ENCODE results near the gene MYL12A.
A peak's percentile ranks its signal among the peaks of the same experiment; 100 is the strongest.

MYL12A gene

GRCh38 chr18:3255611-3256165 is 8.1 kb downstream of the MYL12A start:
- Histone ChIP-seq H3K36me3 (ENCODE audit: control insufficient read depth in 2 of 2, insufficient read depth in 2 of 2, low read length in 2 of 2) (peaks cover 52 to 54% of the 10 kb centered on the region in 2 donors), H3K9me3 (ENCODE audit: control insufficient read depth in 2 of 2, low read length in 2 of 2) (no peaks in the 10 kb centered on the region), H3K27me3 (ENCODE audit: control insufficient read depth in 2 of 2, insufficient read depth in 2 of 2, low read length in 2 of 2) (no peaks in the 10 kb centered on the region), H3K4me1 (ENCODE audit: control insufficient read depth in 2 of 2, insufficient read depth in 2 of 2, low read length in 2 of 2) (peaks cover 10 to 12% of the 10 kb centered on the region in 2 donors), H3K9ac (ENCODE audit: low read depth in 1 of 2, low read length in 2 of 2) (no peak overlapping the region), H3K27ac (ENCODE audit: low read depth in 2 of 2, low read length in 2 of 2) (no peak overlapping the region), H3K4me3 (ENCODE audit: low read length in 2 of 2) (no peak overlapping the region)

GRCh38 chr18:3256693-3257626 is 9.4 kb downstream of the MYL12A start:
- no peak overlapping the region for H3K9ac ChIP-seq (ENCODE audit: low read depth in 1 of 2, low read length in 2 of 2)
- H3K4me3 ChIP-seq (ENCODE audit: low read length in 2 of 2), result no peak overlapping the region
- H3K27me3 ChIP-seq (ENCODE audit: control insufficient read depth in 2 of 2, insufficient read depth in 2 of 2, low read length in 2 of 2), result no peaks in the 10 kb centered on the region
- H3K27ac ChIP-seq (ENCODE audit: low read depth in 2 of 2, low read length in 2 of 2), result peak overlapping the region in 1 of 2 donors; percentile 44
- H3K36me3 ChIP-seq (ENCODE audit: control insufficient read depth in 2 of 2, insufficient read depth in 2 of 2, low read length in 2 of 2), result peaks cover 52 to 54% of the 10 kb centered on the region in 2 donors
- H3K9me3 ChIP-seq (ENCODE audit: control insufficient read depth in 2 of 2, low read length in 2 of 2), result no peaks in the 10 kb centered on the region
- H3K4me1 ChIP-seq (ENCODE audit: control insufficient read depth in 2 of 2, insufficient read depth in 2 of 2, low read length in 2 of 2), result peaks cover 14% of the 10 kb centered on the region in 2 donors

- Histone ChIP-seq H3K4me1 (ENCODE audit: control insufficient read depth in 2 of 2, insufficient read depth in 2 of 2, low read length in 2 of 2) (peaks cover 14% of the 10 kb centered on the region in 2 donors), H3K27ac (ENCODE audit: low read depth in 2 of 2, low read length in 2 of 2) (no peak overlapping the region), H3K9me3 (ENCODE audit: control insufficient read depth in 2 of 2, low read length in 2 of 2) (no peaks in the 10 kb centered on the region), H3K36me3 (ENCODE audit: control insufficient read depth in 2 of 2, insufficient read depth in 2 of 2, low read length in 2 of 2) (peaks cover 52 to 54% of the 10 kb centered on the region in 2 donors), H3K4me3 (ENCODE audit: low read length in 2 of 2) (no peak overlapping the region), H3K27me3 (ENCODE audit: control insufficient read depth in 2 of 2, insufficient read depth in 2 of 2, low read length in 2 of 2) (no peaks in the 10 kb centered on the region), H3K9ac (ENCODE audit: low read depth in 1 of 2, low read length in 2 of 2) (no peak overlapping the region)
Measured at GRCh38 chr18:3257627-3258120, 10.1 kb downstream of the MYL12A start.

GRCh38 chr18:3260995-3261372 is 13.4 kb downstream of the MYL12A start:
- H3K27me3 ChIP-seq (ENCODE audit: control insufficient read depth in 2 of 2, insufficient read depth in 2 of 2, low read length in 2 of 2), result no peaks in the 10 kb centered on the region
- peaks cover 22% of the 10 kb centered on the region in 2 donors for H3K36me3 ChIP-seq (ENCODE audit: control insufficient read depth in 2 of 2, insufficient read depth in 2 of 2, low read length in 2 of 2)
- H3K9ac ChIP-seq (ENCODE audit: low read depth in 1 of 2, low read length in 2 of 2), result peak overlapping the region; percentile 97 to 98
- H3K4me3 ChIP-seq (ENCODE audit: low read length in 2 of 2), result peak overlapping the region; percentile 73 to 99
- H3K27ac ChIP-seq (ENCODE audit: low read depth in 2 of 2, low read length in 2 of 2), result peak overlapping the region; percentile 97
- no peaks in the 10 kb centered on the region for H3K9me3 ChIP-seq (ENCODE audit: control insufficient read depth in 2 of 2, low read length in 2 of 2)
- H3K4me1 ChIP-seq (ENCODE audit: control insufficient read depth in 2 of 2, insufficient read depth in 2 of 2, low read length in 2 of 2), result peaks cover 21 to 40% of the 10 kb centered on the region in 2 donors

GRCh38 chr18:3261373-3262233 is 14.0 kb downstream of the MYL12A start, which contains the start of gene MYL12B:
Gene MYL12B (plus strand): TSS chr18:3262133. CDS start chr18:3272899, 10,766 bp downstream.
- H3K27me3 ChIP-seq (ENCODE audit: control insufficient read depth in 2 of 2, insufficient read depth in 2 of 2, low read length in 2 of 2), result no peaks in the 10 kb centered on the region
- peak within 1 kb of the TSS; percentile 97 to 98 for H3K9ac ChIP-seq (ENCODE audit: low read depth in 1 of 2, low read length in 2 of 2)
- peak within 1 kb of the TSS; percentile 73 to 99 for H3K4me3 ChIP-seq (ENCODE audit: low read length in 2 of 2)
- H3K27ac ChIP-seq (ENCODE audit: low read depth in 2 of 2, low read length in 2 of 2), result peak within 1 kb of the TSS; percentile 97
- peaks cover 21 to 42% of the 10 kb centered on the region in 2 donors for H3K4me1 ChIP-seq (ENCODE audit: control insufficient read depth in 2 of 2, insufficient read depth in 2 of 2, low read length in 2 of 2)
- H3K9me3 ChIP-seq (ENCODE audit: control insufficient read depth in 2 of 2, low read length in 2 of 2), result no peaks in the 10 kb centered on the region
- peaks cover 16 to 17% of the 10 kb centered on the region in 2 donors for H3K36me3 ChIP-seq (ENCODE audit: control insufficient read depth in 2 of 2, insufficient read depth in 2 of 2, low read length in 2 of 2)

- Histone ChIP-seq H3K36me3 (ENCODE audit: control insufficient read depth in 2 of 2, insufficient read depth in 2 of 2, low read length in 2 of 2) (peaks cover 8 to 10% of the 10 kb centered on the region in 2 donors), H3K27me3 (ENCODE audit: control insufficient read depth in 2 of 2, insufficient read depth in 2 of 2, low read length in 2 of 2) (no peaks in the 10 kb centered on the region), H3K9me3 (ENCODE audit: control insufficient read depth in 2 of 2, low read length in 2 of 2) (no peaks in the 10 kb centered on the region), H3K9ac (ENCODE audit: low read depth in 1 of 2, low read length in 2 of 2) (peak overlapping the region; percentile 97 to 98), H3K4me1 (ENCODE audit: control insufficient read depth in 2 of 2, insufficient read depth in 2 of 2, low read length in 2 of 2) (peaks cover 15 to 36% of the 10 kb centered on the region in 2 donors), H3K27ac (ENCODE audit: low read depth in 2 of 2, low read length in 2 of 2) (peak overlapping the region; percentile 97), H3K4me3 (ENCODE audit: low read length in 2 of 2) (peak overlapping the region; percentile 73 to 99)
Measured at GRCh38 chr18:3262234-3263131, 14.9 kb downstream of the MYL12A start.

GRCh38 chr18:3263132-3263700 is 15.6 kb downstream of the MYL12A start:
- Histone ChIP-seq H3K36me3 (ENCODE audit: control insufficient read depth in 2 of 2, insufficient read depth in 2 of 2, low read length in 2 of 2) (peaks cover 2 to 6% of the 10 kb centered on the region in 2 donors), H3K27ac (ENCODE audit: low read depth in 2 of 2, low read length in 2 of 2) (peak overlapping the region; percentile 97), H3K9ac (ENCODE audit: low read depth in 1 of 2, low read length in 2 of 2) (peak overlapping the region; percentile 97 to 98), H3K4me1 (ENCODE audit: control insufficient read depth in 2 of 2, insufficient read depth in 2 of 2, low read length in 2 of 2) (peaks cover 19 to 43% of the 10 kb centered on the region in 2 donors), H3K9me3 (ENCODE audit: control insufficient read depth in 2 of 2, low read length in 2 of 2) (no peaks in the 10 kb centered on the region), H3K27me3 (ENCODE audit: control insufficient read depth in 2 of 2, insufficient read depth in 2 of 2, low read length in 2 of 2) (no peaks in the 10 kb centered on the region), H3K4me3 (ENCODE audit: low read length in 2 of 2) (peak overlapping the region; percentile 73 to 99)

GRCh38 chr18:3264362-3264761 is 16.8 kb downstream of the MYL12A start:
- peak overlapping the region in 1 of 2 donors; percentile 98 for H3K9ac ChIP-seq (ENCODE audit: low read depth in 1 of 2, low read length in 2 of 2)
- peak overlapping the region; percentile 73 to 99 for H3K4me3 ChIP-seq (ENCODE audit: low read length in 2 of 2)
- H3K9me3 ChIP-seq (ENCODE audit: control insufficient read depth in 2 of 2, low read length in 2 of 2), result no peaks in the 10 kb centered on the region
- H3K36me3 ChIP-seq (ENCODE audit: control insufficient read depth in 2 of 2, insufficient read depth in 2 of 2, low read length in 2 of 2), result no peaks in the 10 kb centered on the region
- H3K4me1 ChIP-seq (ENCODE audit: control insufficient read depth in 2 of 2, insufficient read depth in 2 of 2, low read length in 2 of 2), result peaks cover 29 to 49% of the 10 kb centered on the region in 2 donors
- peak overlapping the region in 1 of 2 donors; percentile 31 for H3K27ac ChIP-seq (ENCODE audit: low read depth in 2 of 2, low read length in 2 of 2)
- no peaks in the 10 kb centered on the region for H3K27me3 ChIP-seq (ENCODE audit: control insufficient read depth in 2 of 2, insufficient read depth in 2 of 2, low read length in 2 of 2)
